Spleen (tissue), 11 donors: Measurements from ENCODE around the gene TSPYL1. TPM values are rescaled to one million over a fixed set of nuclear protein-coding genes. Genes with fewer than 3 reads are reported as not detected.

Experiments
- DNase-seq: peaks from one replicate; pipeline ENCODE4 v3.0.0-alpha.2; 2020
- H3K27ac ChIP-seq, 8 donors: fragments of 200-600 bp; sonication (generic) in 7 of 8; 1 replicate in 4 of 8; 2 replicates in 4 of 8; pipeline versions ENCODE4 v1.5.0 to v1.8.0; 2016 to 2021; ENCODE audit warnings: inconsistent platforms in 4 of 8, mild to moderate bottlenecking in 4 of 8, moderate library complexity in 1 of 8
- H3K27me3 ChIP-seq, 7 donors: fragments of 200-600 bp; sonication (generic) in 6 of 7; replicated peaks in 1 of 7; 1 replicate in 4 of 7; 2 replicates in 3 of 7; pipeline versions ENCODE4 v1.5.0 to v1.8.0; 2016 to 2021; ENCODE audit warnings: inconsistent platforms in 3 of 7, mild to moderate bottlenecking in 1 of 7
- H3K36me3 ChIP-seq, 6 donors: fragments of 200-600 bp; sonication (generic) in 5 of 6; 1 replicate in 4 of 6; 2 replicates in 2 of 6; pipeline versions ENCODE4 v1.5.0 to v1.8.0; 2016 to 2021; ENCODE audit warnings: inconsistent platforms in 2 of 6
- H3K4me1 ChIP-seq, 6 donors: fragments of 200-600 bp; sonication (generic) in 5 of 6; 1 replicate in 3 of 6; 2 replicates in 3 of 6; pipeline versions ENCODE4 v1.5.0 to v1.8.0; 2016 to 2021; ENCODE audit warnings: inconsistent platforms in 3 of 6
- H3K4me3 ChIP-seq, 8 donors: fragments of 200-600 bp; sonication (generic) in 7 of 8; 1 replicate in 4 of 8; 2 replicates in 4 of 8; pipeline versions ENCODE4 v1.5.0 to v1.8.0; 2016 to 2021; ENCODE audit warnings: inconsistent platforms in 4 of 8, mild to moderate bottlenecking in 4 of 8, moderate library complexity in 2 of 8
- H3K9me3 ChIP-seq, 8 donors: fragments of 200-600 bp; sonication (generic) in 7 of 8; 1 replicate in 4 of 8; 2 replicates in 4 of 8; pipeline versions ENCODE4 v1.5.0 to v1.8.0; 2016 to 2021; ENCODE audit warnings: inconsistent platforms in 4 of 8
- CTCF ChIP-seq, 11 experiments: fragments of 200-600 bp in 7 of 11; fragments of 450-650 bp in 4 of 11; sonication (generic) in 4 of 11; IDR thresholded peaks in 8 of 11; conservative IDR thresholded peaks in 3 of 11; 1 replicate in 7 of 11; 2 replicates in 4 of 11; pipeline versions ENCODE4 v1.4.0 to v1.8.0; 2016 to 2021; ENCODE audit warnings: antibody characterized with exemption in 11 of 11, inconsistent platforms in 4 of 11, mild to moderate bottlenecking in 1 of 11
- POLR2A ChIP-seq, 3 donors: fragments of 450-650 bp; IDR thresholded peaks; one replicate each; pipeline ENCODE4 v1.5.1; 2017; ENCODE audit warnings: antibody characterized with exemption in 3 of 3, mild to moderate bottlenecking in 1 of 3
- POLR2AphosphoS5 ChIP-seq, 3 donors: sonication (generic); formaldehyde crosslinking; IDR thresholded peaks; one replicate each; pipeline ENCODE4 v1.5.1; 2017; ENCODE audit warnings: antibody characterized with exemption in 3 of 3
- WGBS, 5 donors: extraction: QIAGEN DNeasy Blood & Tissue Kit in 3 of 5; methylation state at CpG; one replicate each; pipeline versions ENCODE4 v1.1.5 to v1.1.7; 2013 to 2018; 5-methylcytosine and 5-hydroxymethylcytosine counted together
- intact Hi-C: fragments of 100-400 bp; cut with DNase I; formaldehyde crosslinking; loops from one replicate; pipeline ENCODE4 v1.15.0; 2023; ENCODE audit warnings: low total_unique reads
- polyA plus RNA-seq, 3 donors: library from polyadenylated mRNA; stranded (reverse); fragments of 200-250 nt; gene quantifications; one replicate each; pipeline ENCODE4 v1.2.1, GENCODE V29; 2013
- total RNA-seq, 7 donors: library from RNA; depleted of rRNA in 3 of 7; stranded (reverse); fragments of >200 nt in 3 of 7; fragmentation: NEBNext Ultra II Directional in 4 of 7; extraction: Animal tissue kit (Norgen Biotek cat#: 25700) in 4 of 7; gene quantifications; one replicate each; pipeline versions ENCODE4 v1.1.0 to v1.2.1, GENCODE V29; 2016 to 2021
- donor health status: healthy with polysubstance abuse.
- donor health status: DM: no; HTN: no; CAD: no; lungs with moderate emphysema.
- donor health status: DM: no; HTN: no; CAD: no.
- donor health status: Bipolar disorder and iron deficiency.
- donor health status: healthy.
- donor health status: DM: no; HTN: no; CAD: no.
- donor health status: DM: yes; HTN: yes; CAD: no.

TSPYL1 gene
- total and polyA plus RNA-seq, 10 donors = 28.7 to 97.7 (median 66.5) TPM

GRCh38 chr6:116309657-116310056 is 29.9 kb upstream of the TSPYL1 start:
- intact Hi-C loops = no loop called here
- H3K4me1 ChIP-seq = peaks cover 0 to 6% (median 4%) of the 10 kb centered on the region in 6 donors
- H3K9me3 ChIP-seq = no peaks in the 10 kb centered on the region
- H3K4me3 ChIP-seq = no peak overlapping the region
- DNase-seq = no peak
- H3K36me3 ChIP-seq = no peaks in the 10 kb centered on the region
- no peaks in the 10 kb centered on the region for H3K27me3 ChIP-seq
- H3K27ac ChIP-seq = no peak overlapping the region
- WGBS, 5 donors = 46 to 50% (median 50%) methylated on average over 2 of the region's 2 CpGs
- no peak for TF ChIP-seq CTCF (IDR thresholded peaks at IDR 0.05 in 8 of 11, conservative IDR thresholded peaks at IDR 0.05 in 3 of 11)

DNA sequence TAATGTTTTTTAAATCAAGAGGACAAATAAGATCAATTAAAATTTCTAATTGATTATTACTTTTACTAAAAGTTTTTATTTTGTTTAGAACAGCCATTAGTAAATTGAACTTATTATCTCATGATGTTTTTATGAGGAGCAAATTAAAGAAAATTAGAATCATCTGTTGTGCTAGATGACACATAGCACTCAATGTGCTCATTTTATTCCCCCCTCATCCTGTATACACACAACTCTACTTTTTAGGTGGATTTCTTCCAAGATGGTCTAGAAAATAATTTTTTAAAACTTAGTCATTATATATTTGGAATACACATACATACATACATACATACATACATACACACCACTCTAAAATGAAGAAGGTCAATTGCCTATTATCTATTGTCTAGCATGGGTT is 29.3 kb upstream of the TSPYL1 start:
- Histone ChIP-seq H3K27ac (no peak overlapping the region), H3K4me3 (no peak overlapping the region), H3K4me1 (no peaks in the 10 kb centered on the region), H3K36me3 (no peaks in the 10 kb centered on the region), H3K27me3 (no peaks in the 10 kb centered on the region), H3K9me3 (no peaks in the 10 kb centered on the region)
- TF ChIP-seq POLR2A (IDR thresholded peaks at IDR 0.05) (no peak), POLR2AphosphoS5 (IDR thresholded peaks at IDR 0.05) (no peak), CTCF (IDR thresholded peaks at IDR 0.05 in 8 of 11, conservative IDR thresholded peaks at IDR 0.05 in 3 of 11) (no peak)
- intact Hi-C loops = no loop called here
- no peak for DNase-seq

- TF ChIP-seq CTCF (IDR thresholded peaks at IDR 0.05 in 8 of 11, conservative IDR thresholded peaks at IDR 0.05 in 3 of 11) (no peak), POLR2A (IDR thresholded peaks at IDR 0.05) (no peak), POLR2AphosphoS5 (IDR thresholded peaks at IDR 0.05) (no peak)
- 95 to 98% (median 98%) methylated on average over 1 of the region's 1 CpG for WGBS, 5 donors
- no peak overlapping the region for H3K4me3 ChIP-seq
- H3K27ac ChIP-seq = no peak overlapping the region
- H3K27me3 ChIP-seq = no peaks in the 10 kb centered on the region
- H3K36me3 ChIP-seq = no peaks in the 10 kb centered on the region
- intact Hi-C loops = no loop called here
- no peak for DNase-seq
- no peaks in the 10 kb centered on the region for H3K4me1 ChIP-seq
- no peaks in the 10 kb centered on the region for H3K9me3 ChIP-seq
Observed at GRCh38 chr6:116307633-116308032, 27.9 kb upstream of the TSPYL1 start.

- Histone ChIP-seq H3K36me3 (no peaks in the 10 kb centered on the region), H3K27ac (no peak overlapping the region), H3K4me3 (no peak overlapping the region), H3K27me3 (no peaks in the 10 kb centered on the region), H3K4me1 (no peaks in the 10 kb centered on the region), H3K9me3 (no peaks in the 10 kb centered on the region)
- no peak for DNase-seq
- TF ChIP-seq POLR2A (IDR thresholded peaks at IDR 0.05) (no peak), POLR2AphosphoS5 (IDR thresholded peaks at IDR 0.05) (no peak), CTCF (IDR thresholded peaks at IDR 0.05 in 8 of 11, conservative IDR thresholded peaks at IDR 0.05 in 3 of 11) (no peak)
- intact Hi-C loops = no loop called here
- 95 to 100% (median 97%) methylated on average over 1 of the region's 1 CpG for WGBS, 5 donors
Observed at GRCh38 chr6:116307001-116307400, 27.3 kb upstream of the TSPYL1 start.
